T-helper 17 cell (primary cell): Measurements from ENCODE around the gene SKAP2. TPM values are rescaled to one million over a fixed set of nuclear protein-coding genes. Genes with fewer than 3 reads are reported as not detected.

Experiments used
- ATAC-seq: fragments of 150-1000 bp; cut with Tn5 transposase; 2 replicates; pipeline ENCODE4 v1.10.0; 2021; ENCODE audit warnings: mild to moderate bottlenecking, moderate library complexity
- DNase-seq, 3 donors: peaks; one replicate each; pipeline versions ENCODE4 v3.0.0 to v3.0.0-alpha.2; 2020 to 2021
- H3K9me3 ChIP-seq: one replicate; pipeline ENCODE4 v1.7.0; 2013; ENCODE audit warnings: low read length, mild to moderate bottlenecking; ENCODE audit not compliant: control insufficient read depth, poor library complexity, severe bottlenecking
- H3K27ac Mint-ChIP-seq: one replicate; pipeline ENCODE4 v1.8.0; 2022; ENCODE audit warnings: mild to moderate bottlenecking, moderate library complexity, mixed read lengths
- H3K27me3 Mint-ChIP-seq: one replicate; pipeline ENCODE4 v1.8.0; 2022; ENCODE audit warnings: mixed read lengths
- H3K36me3 Mint-ChIP-seq: one replicate; pipeline ENCODE4 v1.8.0; 2022; ENCODE audit warnings: low read depth, mixed read lengths
- H3K4me1 Mint-ChIP-seq: one replicate; pipeline ENCODE4 v1.8.0; 2022; ENCODE audit warnings: mild to moderate bottlenecking, mixed read lengths
- H3K4me3 Mint-ChIP-seq: one replicate; pipeline ENCODE4 v1.8.0; 2022; ENCODE audit warnings: mild to moderate bottlenecking, moderate library complexity, mixed read lengths
- total RNA-seq, 4 donors: library from RNA in 2 of 4; stranded (reverse) in 2 of 4; gene quantifications; one replicate each; pipeline ENCODE4 v1.2.3 and lab custom pipeline; 2022 to 2026

The SKAP2 gene
- total RNA-seq, 2 donors from 2014 or later, result 5.6 to 13.7 TPM

DNA sequence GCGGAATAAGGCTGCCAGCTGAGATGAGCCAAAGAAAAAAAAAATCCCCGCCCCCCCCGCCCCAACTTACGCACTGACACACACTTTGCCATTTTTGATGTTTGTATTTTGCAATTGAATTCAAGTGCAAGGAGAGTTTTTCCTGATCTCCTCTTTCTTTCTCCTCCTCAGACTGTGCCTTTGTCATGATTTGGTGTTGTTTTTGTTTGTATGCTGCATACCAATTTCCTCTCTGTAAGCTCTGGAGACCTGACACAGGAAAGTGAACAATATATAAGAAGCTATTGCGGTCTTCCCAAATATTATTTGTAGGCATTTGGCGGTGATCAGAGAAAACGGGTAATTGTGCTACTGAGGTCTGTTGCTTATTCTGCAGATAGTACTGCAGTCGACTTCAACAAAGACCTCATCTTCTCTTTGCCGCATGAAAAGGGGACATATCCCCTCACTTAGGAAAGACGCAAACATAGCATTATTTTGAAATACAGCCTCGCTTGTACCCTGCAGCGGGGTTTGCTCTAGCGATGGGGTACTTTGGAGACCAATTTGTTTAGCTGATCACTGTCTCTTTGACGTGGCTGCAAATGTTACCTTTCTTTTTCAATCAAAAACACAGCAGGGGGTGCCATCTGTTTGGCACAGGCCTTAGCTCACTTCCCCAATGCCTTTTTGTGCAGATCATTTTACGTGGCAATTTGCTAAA lies 206.6 kb downstream of the SKAP2 start:
- Mint-ChIP-seq H3K4me1 (peaks cover 2% of the 10 kb centered on the region), H3K27ac (no peak overlapping the region), H3K4me3 (no peak overlapping the region), H3K36me3 (peaks cover 2% of the 10 kb centered on the region), H3K27me3 (peaks cover 57% of the 10 kb centered on the region)
- H3K9me3 ChIP-seq, result no peaks in the 10 kb centered on the region
- DNase-seq (no peak), ATAC-seq (no peak)

DNA sequence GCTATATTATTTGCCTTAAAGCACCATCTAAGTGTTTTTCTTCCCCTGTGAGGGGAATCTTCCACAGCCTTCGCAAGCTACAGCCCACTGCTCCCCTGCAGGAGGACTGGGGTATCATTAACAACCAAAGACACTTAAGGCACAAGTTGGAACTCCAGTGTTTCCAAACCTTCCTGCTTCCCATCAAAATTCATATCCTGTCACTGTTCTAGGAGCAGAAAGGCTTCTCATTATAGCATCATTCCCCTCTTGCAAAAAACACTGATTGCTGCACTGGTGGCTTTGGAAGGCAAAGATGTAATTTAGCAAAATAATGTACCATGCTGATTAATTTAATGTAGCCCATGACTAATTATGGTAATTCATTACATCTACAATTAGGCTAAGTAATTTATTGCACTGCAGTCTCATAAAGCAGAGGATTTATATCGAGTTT lies 207.2 kb downstream of the SKAP2 start:
- Mint-ChIP-seq H3K36me3 (peaks cover 2% of the 10 kb centered on the region), H3K4me3 (no peak overlapping the region), H3K27ac (no peak overlapping the region), H3K27me3 (peaks cover 56% of the 10 kb centered on the region), H3K4me1 (peaks cover 2% of the 10 kb centered on the region)
- ATAC-seq (no peak), DNase-seq (no peak)
- no peaks in the 10 kb centered on the region for H3K9me3 ChIP-seq

DNA sequence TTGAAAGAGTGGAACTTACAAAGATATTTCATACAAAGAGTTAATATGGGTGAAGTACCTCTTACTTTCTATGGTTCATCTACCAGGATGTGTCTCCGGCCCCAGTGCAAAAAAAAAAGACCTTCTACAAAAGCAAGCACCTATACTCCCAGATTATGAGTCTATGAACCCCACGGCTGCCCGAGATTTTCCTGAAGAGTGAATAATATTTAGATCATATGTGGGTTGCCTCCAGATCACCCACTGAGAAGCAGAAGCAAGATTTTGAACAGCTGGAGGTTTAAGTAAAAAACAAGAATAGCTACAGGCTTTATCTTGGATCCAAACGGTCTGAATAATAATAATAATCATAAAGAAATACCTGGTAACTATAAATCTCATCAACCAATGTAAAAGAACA lies 207.7 kb downstream of the SKAP2 start:
- no peak for DNase-seq
- Mint-ChIP-seq H3K4me1 (peaks cover 2% of the 10 kb centered on the region), H3K27me3 (peaks cover 59% of the 10 kb centered on the region), H3K4me3 (no peak overlapping the region), H3K36me3 (peaks cover 2% of the 10 kb centered on the region), H3K27ac (no peak overlapping the region)
- no peaks in the 10 kb centered on the region for H3K9me3 ChIP-seq
- no peak for ATAC-seq

DNA sequence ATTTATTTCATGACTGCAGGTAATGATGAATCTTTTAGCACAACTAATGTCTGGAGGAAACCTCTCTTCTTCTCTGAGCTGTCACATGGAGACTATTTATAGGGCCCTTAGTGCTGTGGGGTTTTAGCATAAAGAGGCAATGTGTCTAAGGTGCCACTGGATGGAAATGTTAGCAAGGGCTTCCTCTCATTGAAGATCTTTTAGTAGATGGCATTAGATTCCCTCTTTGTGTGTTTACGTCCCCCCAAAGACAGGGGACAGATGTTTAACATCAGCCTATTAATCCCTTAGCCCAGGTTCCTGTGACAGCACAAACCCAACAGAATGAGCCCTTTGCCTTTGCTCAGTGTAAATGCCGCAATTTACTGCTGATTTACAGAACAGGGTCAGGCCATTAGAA lies 208.6 kb downstream of the SKAP2 start:
- ATAC-seq (no peak), DNase-seq (no peak)
- Mint-ChIP-seq H3K4me3 (no peak overlapping the region), H3K36me3 (peaks cover 2% of the 10 kb centered on the region), H3K4me1 (peaks cover 2% of the 10 kb centered on the region), H3K27me3 (peaks cover 65% of the 10 kb centered on the region), H3K27ac (no peak overlapping the region)
- H3K9me3 ChIP-seq, result no peaks in the 10 kb centered on the region

DNA sequence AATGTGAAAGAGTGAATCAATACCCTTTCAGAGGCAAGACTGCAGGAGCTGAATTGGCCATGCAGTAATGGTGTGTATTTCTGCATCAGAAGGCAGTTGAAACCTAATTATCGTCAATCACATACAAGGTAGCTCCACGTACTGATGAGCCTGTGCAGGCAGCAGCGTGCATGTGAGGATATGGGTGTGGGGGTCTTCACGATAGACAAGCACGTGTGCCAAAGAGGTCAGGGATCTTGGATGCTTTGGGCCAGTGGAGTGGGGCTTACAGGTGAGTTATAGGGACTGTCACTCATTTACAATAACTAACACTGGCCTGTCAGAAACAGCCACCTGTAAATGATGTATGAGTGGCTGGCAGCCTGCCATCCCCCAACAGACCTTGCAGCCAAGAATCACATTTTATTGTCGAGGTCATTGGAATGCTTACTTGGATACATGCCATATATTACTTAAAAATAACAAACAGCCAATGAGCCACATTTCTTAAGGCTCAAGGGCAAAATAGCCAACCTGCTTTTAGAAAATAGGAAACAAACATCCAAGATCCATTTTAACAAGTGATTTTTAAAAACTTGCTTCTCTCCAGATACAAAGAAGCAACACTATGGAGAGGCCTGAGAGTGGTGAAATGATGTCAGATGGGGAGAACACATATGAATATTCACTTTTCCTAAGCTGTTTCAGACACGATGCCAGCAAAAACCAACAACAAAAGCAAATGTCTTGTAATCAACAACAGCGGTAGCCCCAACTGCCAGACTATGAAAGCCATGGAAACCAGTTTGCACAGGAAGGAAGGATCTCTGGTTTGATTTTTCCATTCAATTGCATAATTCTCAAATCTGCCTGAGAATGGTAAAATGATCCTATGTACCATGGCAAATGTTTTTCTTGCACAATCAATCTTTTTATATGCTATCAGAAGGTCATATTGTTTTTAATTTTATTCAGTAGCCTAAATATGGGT lies 210.7 kb downstream of the SKAP2 start:
- DNase-seq, result no peak
- H3K9me3 ChIP-seq, result no peaks in the 10 kb centered on the region
- no peak overlapping the region for H3K27ac Mint-ChIP-seq
- ATAC-seq, result no peak
- peaks cover 2% of the 10 kb centered on the region for H3K4me1 Mint-ChIP-seq
- peaks cover 2% of the 10 kb centered on the region for H3K36me3 Mint-ChIP-seq
- H3K4me3 Mint-ChIP-seq, result no peak overlapping the region
- peaks cover 75% of the 10 kb centered on the region for H3K27me3 Mint-ChIP-seq

DNA sequence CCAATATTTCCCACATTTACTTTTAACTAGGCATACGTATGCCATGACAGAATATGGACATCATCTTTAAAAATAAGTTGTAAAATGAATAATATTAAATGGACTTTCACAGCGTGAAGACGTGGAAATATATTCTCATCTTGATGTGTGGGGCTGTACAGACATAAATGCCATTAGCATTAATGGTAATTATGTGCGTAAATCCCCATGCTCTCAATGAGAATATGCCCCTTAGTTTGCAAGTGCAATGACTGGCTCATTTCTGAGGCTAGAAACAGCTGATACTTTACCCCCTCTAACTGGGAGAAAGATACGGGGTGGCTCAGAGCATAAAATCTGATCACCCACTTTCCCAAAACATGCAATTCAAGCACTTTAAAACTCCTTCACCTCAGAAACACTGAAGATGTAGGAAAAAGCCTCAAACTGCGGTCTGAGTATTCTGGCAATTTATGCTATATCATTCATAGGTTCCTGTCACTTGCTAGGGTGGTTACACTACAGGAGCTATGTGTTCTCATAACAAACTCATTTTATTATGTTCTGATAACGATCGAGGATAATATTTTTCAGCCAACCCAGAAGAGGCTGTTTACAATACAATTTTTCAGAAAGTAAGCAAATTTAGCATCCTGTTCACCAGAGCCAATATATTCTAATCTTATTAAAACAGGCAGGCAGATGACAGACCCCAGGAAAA lies 211.8 kb downstream of the SKAP2 start:
- no peaks in the 10 kb centered on the region for H3K36me3 Mint-ChIP-seq
- peaks cover 63% of the 10 kb centered on the region for H3K27me3 Mint-ChIP-seq
- no peaks in the 10 kb centered on the region for H3K9me3 ChIP-seq
- no peak for ATAC-seq
- DNase-seq, result no peak
- no peaks in the 10 kb centered on the region for H3K4me1 Mint-ChIP-seq
- no peak overlapping the region for H3K4me3 Mint-ChIP-seq
- no peak overlapping the region for H3K27ac Mint-ChIP-seq

DNA sequence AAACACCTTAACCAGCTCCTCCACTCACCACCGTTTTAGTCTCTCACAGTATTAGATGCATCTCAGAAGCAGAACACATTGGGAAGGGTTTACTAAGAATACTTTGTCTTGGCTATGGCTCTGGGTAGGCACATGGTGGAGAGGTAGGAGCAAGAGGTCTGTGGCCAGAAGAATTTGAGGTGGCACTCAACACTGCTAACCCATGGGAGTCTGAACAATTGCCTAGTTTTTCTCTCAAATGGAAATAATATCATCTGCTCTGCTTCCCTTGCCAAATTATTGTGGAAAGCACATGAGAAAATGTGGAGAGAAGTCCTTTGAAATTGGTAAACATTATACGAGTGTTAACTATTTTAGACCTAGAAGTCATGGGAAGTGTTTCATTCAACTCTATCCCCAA lies 214.3 kb downstream of the SKAP2 start:
- DNase-seq, result no peak
- no peak for ATAC-seq
- Mint-ChIP-seq H3K4me3 (no peak overlapping the region), H3K4me1 (no peaks in the 10 kb centered on the region), H3K27me3 (peaks cover 51% of the 10 kb centered on the region), H3K27ac (no peak overlapping the region), H3K36me3 (no peaks in the 10 kb centered on the region)
- H3K9me3 ChIP-seq, result no peaks in the 10 kb centered on the region

DNA sequence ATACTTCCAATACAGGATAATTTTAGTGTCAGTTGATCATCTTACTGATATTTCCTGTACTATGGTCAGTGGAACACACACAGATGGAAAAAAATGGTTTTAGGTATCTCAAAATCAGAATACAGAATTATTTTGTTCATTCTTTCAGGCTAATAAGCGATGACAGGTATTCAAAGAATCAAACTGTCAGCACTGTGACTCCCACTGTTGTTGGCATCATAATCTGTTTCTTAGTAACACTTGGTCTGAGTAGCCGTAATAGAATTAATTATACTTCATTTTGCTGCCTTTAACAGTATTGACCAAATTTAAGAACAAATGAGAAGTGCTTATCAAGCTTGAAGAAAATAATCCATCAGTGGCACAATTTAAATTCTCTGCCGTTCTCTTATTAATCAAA lies 215.0 kb downstream of the SKAP2 start:
- H3K36me3 Mint-ChIP-seq, result no peaks in the 10 kb centered on the region
- no peak for ATAC-seq
- peaks cover 48% of the 10 kb centered on the region for H3K27me3 Mint-ChIP-seq
- no peak for DNase-seq
- H3K27ac Mint-ChIP-seq, result no peak overlapping the region
- no peaks in the 10 kb centered on the region for H3K4me1 Mint-ChIP-seq
- H3K9me3 ChIP-seq, result no peaks in the 10 kb centered on the region
- no peak overlapping the region for H3K4me3 Mint-ChIP-seq

DNA sequence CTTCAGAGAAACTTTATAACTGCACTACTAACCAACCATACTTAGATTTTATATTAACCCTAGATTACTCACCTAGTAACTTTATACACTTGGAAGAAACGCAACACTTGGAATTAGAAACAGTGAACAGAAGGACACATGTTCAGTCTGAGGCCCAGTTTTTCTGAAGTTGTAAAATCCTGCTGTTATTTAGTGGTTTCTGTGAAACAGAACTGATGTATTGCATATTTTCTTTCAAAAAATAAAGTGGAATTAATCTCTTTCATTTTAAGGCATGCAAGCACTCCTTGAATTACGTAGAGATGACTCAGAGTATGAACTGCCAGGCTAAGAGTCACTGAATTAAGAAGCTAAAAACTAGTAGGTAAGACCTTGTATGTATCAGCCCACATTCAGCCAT lies 215.8 kb downstream of the SKAP2 start:
- no peaks in the 10 kb centered on the region for H3K4me1 Mint-ChIP-seq
- H3K36me3 Mint-ChIP-seq, result no peaks in the 10 kb centered on the region
- ATAC-seq (no peak), DNase-seq (no peak)
- no peak overlapping the region for H3K27ac Mint-ChIP-seq
- H3K4me3 Mint-ChIP-seq, result no peak overlapping the region
- H3K9me3 ChIP-seq, result no peaks in the 10 kb centered on the region
- peaks cover 45% of the 10 kb centered on the region for H3K27me3 Mint-ChIP-seq

DNA sequence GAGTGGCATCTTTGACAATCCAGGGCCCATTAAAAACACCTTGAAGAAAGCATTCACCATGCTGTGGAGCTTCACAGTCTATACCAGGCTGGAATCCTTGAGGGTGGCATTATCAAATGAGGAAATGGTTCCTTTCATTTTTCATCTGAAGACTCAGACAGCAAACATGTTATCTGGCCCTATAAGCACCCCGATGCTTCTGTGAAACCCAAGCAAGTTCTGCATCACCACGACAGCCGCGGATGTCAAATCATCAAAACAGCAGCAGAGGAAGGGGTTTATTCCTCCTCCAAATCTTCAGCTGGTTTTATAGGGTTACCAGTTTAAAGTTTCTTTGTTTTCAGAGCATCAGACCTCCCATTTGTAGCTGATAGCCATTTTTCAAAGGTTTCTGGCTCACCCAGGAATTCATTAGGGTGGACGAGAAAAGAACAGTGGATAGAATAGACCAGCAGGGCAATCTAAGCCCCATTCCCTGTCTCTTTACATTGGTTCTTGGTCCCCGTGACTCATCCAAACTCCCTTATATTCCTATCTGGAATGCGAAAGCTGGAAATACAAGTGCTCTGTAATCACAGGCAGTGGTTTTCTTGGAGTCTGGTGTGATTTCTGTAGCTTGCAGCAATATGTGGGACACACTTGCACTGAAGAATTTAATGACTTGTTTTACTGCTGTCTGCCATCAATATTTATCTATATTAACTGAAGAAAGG lies 217.9 kb downstream of the SKAP2 start:
- DNase-seq, result no peak
- no peak for ATAC-seq
- no peaks in the 10 kb centered on the region for H3K36me3 Mint-ChIP-seq
- H3K4me3 Mint-ChIP-seq, result no peak overlapping the region
- peaks cover 27% of the 10 kb centered on the region for H3K27me3 Mint-ChIP-seq
- no peaks in the 10 kb centered on the region for H3K9me3 ChIP-seq
- no peak overlapping the region for H3K27ac Mint-ChIP-seq
- H3K4me1 Mint-ChIP-seq, result no peaks in the 10 kb centered on the region

DNA sequence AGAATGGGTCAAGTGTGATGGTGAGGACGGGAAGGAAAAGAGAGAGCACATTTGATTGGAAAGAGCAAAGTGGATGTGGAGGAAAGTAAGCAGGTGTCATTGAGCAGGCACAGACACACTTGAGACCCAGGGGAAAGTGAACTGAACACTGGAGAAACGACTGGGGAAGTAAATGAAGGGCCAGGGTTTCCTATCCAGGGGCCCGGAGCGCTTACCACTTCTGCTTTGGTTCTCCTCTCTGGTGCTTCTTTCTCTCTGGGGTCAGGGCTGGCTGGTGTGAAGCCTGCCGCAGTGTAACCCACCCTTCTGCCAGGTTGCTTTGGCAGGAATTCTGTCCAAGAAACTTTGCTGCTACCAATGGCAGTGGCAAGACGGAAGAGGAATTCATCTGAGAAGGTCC lies 219.3 kb downstream of the SKAP2 start:
- no peak for DNase-seq
- no peak for ATAC-seq
- Mint-ChIP-seq H3K36me3 (no peaks in the 10 kb centered on the region), H3K27me3 (peaks cover 17% of the 10 kb centered on the region), H3K27ac (no peak overlapping the region), H3K4me1 (no peaks in the 10 kb centered on the region), H3K4me3 (no peak overlapping the region)
- no peaks in the 10 kb centered on the region for H3K9me3 ChIP-seq

DNA sequence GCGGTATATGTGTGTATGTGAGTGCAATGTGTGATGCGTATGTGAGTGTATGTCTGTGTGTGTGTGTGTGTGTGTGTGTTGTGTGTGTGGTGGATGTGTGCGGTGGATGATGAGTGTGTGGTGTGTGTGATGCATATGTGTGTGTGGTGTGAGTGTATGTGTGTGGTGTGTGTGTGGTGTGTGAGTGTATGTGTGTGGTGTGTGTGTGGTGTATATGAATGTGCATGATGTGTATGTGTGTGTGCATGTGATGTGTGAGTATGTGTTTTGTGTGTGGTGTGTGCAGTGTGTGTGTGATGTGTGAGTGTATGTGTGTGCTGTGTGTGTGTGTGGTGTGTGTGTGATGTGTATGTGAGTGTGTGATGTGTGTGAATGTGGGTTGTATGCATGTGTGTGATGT lies 222.0 kb downstream of the SKAP2 start:
- Mint-ChIP-seq H3K27ac (no peak overlapping the region), H3K27me3 (peaks cover 10% of the 10 kb centered on the region), H3K4me3 (no peak overlapping the region), H3K36me3 (no peaks in the 10 kb centered on the region), H3K4me1 (no peaks in the 10 kb centered on the region)
- H3K9me3 ChIP-seq, result no peaks in the 10 kb centered on the region
- DNase-seq (no peak), ATAC-seq (no peak)

DNA sequence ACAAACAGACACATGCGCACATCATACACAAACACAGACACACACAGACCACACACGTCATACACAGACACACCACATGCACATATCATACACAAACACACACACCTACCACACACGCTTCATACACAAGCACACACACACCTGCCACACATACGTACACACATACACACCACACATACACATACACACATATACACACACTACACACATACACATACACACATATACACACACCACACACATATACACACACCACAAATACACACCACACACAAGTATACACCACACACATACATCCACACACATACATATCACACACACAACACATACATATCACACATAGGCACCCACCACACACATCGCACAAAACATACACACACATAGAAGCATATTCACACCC lies 224.7 kb downstream of the SKAP2 start:
- DNase-seq, result no peak
- Mint-ChIP-seq H3K4me1 (no peaks in the 10 kb centered on the region), H3K27me3 (peaks cover 14% of the 10 kb centered on the region), H3K4me3 (no peak overlapping the region), H3K36me3 (no peaks in the 10 kb centered on the region), H3K27ac (no peak overlapping the region)
- no peaks in the 10 kb centered on the region for H3K9me3 ChIP-seq
- ATAC-seq, result no peak
